HG02623 (cell line): ENCODE results near the gene CDH23.

Source experiments
- ATAC-seq: cut with Tn5 transposase; IDR thresholded peaks from one replicate; pipeline ENCODE4 v1.9.1; 2021; ENCODE audit warnings: moderate library complexity; ENCODE audit not compliant: unreplicated experiment

The CDH23 gene

GRCh38 chr10:71462062-71462935 lies 65.6 kb downstream of the CDH23 start:
- no peak for ATAC-seq

DNA sequence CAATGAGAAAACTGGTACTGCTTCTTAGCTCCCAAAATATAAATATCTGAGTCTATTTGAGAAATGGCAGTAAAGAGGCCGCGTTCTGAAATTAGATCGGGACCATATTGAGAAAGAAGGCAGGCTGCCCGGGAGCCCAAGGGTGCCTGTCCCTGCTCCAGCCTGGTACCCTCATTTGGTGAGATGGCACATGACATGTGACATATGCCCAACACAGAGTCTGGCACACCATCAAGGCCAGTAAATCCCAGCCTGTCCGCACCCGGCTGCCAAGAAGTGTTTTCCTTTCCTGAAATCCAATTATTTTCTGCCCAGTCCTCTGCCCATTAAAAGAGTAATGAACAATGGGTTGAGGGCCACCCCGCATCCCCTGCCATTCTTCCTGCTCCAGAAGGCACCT lies 66.4 kb downstream of the CDH23 start:
- no peak for ATAC-seq

DNA sequence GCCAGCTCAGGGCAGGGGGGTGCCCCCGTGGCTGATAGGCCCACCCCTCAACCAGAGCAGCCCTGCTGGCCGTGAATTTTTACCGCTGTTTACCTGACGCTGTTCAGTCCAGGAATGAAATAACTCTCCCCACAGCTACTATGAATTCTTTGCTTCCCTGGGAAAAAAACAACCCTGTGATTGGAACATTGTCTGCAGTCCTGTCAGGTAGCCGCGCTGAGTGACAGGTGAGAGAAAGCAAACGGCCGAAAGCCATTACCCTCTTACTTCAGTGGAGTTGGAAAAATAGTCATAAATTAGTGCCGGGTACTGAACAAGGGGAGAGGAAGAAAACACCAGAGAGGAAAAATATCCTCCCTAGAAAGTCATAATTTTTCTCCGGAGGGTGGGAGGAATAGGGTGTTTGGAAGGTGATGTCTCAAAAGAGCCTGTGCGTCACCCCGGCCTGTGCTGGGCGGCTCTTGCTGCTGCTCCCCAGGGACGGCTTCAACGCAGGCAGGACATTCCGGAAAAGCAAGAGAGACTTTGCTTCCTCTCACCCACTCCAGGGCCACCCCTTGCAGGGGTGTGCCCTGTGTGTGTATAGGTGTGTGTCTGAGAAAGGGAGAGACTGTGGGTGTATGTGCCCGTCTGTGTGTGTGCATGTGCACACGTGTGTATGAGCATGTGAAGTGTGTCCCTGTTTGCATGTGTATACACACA lies 69.0 kb downstream of the CDH23 start:
- ATAC-seq, result no peak

- no peak for ATAC-seq
Observed at GRCh38 chr10:71466330-71466729, 69.6 kb downstream of the CDH23 start.

- ATAC-seq, result no peak
Observed at GRCh38 chr10:71467161-71467560, 70.4 kb downstream of the CDH23 start.

- no peak for ATAC-seq
Observed at GRCh38 chr10:71467569-71468362, 71.0 kb downstream of the CDH23 start.

GRCh38 chr10:71468363-71469094 lies 71.8 kb downstream of the CDH23 start:
- ATAC-seq, result no peak

GRCh38 chr10:71471006-71471405 lies 74.3 kb downstream of the CDH23 start:
- no peak for ATAC-seq

- ATAC-seq, result no peak
Observed at GRCh38 chr10:71471957-71472365, 75.2 kb downstream of the CDH23 start.

DNA sequence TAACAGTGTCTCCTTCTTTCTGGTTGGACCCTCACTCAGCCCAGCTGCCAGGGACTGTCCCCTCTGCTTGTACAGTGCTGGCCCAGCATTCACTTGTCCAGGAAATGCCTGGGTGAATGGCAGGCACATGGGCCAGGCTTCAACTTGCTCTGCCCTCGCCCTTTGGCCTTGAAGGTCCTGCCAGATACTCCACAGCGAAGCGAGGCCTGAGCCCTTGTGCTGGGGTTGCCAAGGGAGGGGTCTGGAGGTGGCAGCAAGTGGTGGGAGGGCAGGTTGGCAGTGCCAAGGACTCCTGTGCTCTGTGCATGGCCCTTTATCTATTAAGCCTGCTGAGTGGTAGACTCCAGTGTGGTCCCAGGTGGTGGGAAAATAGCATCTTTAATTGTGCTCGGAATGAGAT lies 75.7 kb downstream of the CDH23 start:
- ATAC-seq, result no peak

DNA sequence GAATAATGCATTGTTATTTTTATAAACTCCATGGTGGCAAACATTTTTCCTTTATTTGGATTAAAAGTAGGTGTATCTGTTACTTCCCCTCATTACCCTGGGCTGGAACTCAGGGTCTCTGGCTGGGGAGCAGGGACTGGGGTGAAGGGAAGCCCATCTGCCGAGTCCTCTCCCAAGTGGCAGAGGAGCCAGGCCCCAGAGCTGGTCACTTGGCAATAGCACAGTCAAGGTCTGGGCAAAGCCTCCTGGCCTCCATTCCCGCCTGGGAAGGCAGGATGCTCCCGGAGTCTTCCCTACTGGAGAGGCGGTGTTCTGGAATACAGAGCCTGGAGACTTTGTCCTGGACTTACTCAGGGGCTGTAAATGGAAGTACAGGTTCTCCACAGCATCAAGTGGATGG lies 76.2 kb downstream of the CDH23 start:
- ATAC-seq, result no peak

DNA sequence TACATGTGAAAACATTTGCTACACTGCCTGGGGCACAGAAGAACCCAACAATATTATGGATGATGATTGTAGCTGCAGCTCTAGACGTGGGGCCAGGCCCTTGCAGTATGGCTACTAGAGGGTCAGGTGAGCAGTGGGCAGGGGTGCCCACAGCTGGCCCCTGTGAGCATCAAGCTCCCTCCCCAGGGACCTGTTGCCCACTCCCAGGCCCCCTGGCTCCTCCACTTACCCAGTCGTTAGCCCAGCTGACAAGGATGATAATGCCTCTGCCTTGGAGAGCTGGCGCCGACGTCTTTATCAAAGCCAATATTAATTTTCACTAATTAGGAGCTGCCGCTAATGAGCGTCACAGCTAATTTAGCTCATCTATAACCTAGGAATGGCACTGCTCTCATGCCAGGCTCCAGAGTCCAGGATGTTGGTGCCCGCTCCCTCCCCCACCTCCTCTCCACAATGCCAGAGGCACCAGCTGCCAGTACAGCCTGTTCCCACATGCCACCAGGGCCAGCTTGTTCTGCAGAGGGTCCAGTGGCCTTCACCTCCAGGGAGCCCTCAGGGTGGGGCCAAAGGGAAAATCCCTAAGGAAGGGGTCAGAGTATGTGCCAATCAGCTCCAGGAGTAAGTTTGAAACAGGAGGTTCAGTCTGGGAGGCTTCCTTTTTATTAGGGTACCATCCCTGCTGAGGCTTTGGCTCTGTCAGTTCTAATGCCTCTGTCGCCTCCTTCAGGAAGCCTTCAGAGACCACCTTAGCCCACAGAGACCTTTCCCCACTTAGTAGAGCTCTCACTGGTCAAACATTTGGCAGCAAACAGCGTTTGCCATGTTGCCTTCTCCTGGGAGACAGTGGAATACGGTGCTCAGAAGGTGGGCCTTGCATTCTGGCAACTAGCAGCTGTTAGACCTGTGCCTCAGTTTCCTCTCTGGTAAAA lies 77.2 kb downstream of the CDH23 start:
- no peak for ATAC-seq

- no peak for ATAC-seq
Observed at GRCh38 chr10:71474702-71475242, 78.1 kb downstream of the CDH23 start.

- no peak for ATAC-seq
Observed at GRCh38 chr10:71475243-71475871, 78.6 kb downstream of the CDH23 start.

- no peak for ATAC-seq
Observed at GRCh38 chr10:71476228-71477011, 79.7 kb downstream of the CDH23 start.

DNA sequence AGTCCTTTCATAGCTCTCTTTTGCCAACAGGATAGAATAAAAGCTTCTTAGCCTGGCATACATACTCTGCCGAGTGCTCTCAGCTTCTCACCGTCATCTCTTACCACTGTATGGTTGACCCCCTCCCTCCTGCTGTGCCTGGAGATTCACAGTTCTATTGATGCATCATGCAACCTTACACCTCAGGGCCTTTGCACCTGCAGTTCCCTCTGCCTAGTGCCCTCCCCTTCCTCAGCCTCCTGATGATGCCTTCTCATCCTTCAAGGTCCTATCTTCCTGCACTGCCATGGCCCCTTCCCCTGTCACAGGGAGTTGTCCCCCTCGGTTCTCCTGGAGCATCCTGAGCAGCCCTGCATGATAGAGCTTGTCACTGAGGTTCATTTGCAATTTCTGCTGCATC lies 81.5 kb downstream of the CDH23 start:
- ATAC-seq, result no peak

- no peak for ATAC-seq
Observed at GRCh38 chr10:71478813-71479365, 82.2 kb downstream of the CDH23 start.

DNA sequence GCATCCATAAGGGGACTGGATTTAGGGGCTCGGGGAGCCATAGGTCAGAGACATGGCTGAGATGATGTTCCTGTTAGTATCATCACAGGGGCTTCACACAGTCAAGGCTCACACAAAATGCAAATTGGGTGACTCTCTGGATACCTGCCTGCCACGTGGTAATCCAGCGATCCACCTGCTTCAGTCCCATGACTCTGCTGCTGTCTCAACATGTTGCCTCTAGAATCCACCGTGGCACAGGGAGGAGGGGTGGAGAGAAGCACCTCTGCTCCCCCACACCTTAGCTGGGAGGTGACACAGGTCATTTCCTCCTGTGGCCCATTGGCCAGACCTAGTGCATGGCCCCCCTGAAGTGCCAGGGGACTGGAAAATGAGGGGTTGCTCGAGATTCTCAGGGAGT lies 83.1 kb downstream of the CDH23 start:
- ATAC-seq, result no peak
